GM19238 (cell line): ENCODE results near the gene RNASE7.
A peak's percentile ranks its signal among the peaks of the same experiment; 100 is the strongest.
"Not testable (repeated sequence)": the region's sequence is repeated elsewhere in the genome, so short reads cannot be mapped to it uniquely, and the experiment has no call there.

Experiments used
- DNase-seq: peaks from one replicate; pipeline ENCODE4 v3.0.0; 2011; ENCODE audit warnings: low spot score; ENCODE audit not compliant: insufficient read length

RNASE7 gene

GRCh38 chr14:21023817-21024584 is 18.2 kb upstream of the RNASE7 start:
- no peak for DNase-seq

GRCh38 chr14:21024585-21025370 is 17.4 kb upstream of the RNASE7 start, which contains the start of gene NDRG2:
Gene NDRG2 (minus strand): TSS chr14:21025061. CDS start chr14:21023315, 1,746 bp downstream.
- peak; percentile 37 for DNase-seq

- DNase-seq, result no peak
These were observed 16.5 kb upstream of the RNASE7 start for GRCh38 chr14:21025371-21026273.

- DNase-seq, result no peak
These were observed 15.7 kb upstream of the RNASE7 start for GRCh38 chr14:21026274-21026987.

GRCh38 chr14:21026988-21027315 is 15.2 kb upstream of the RNASE7 start:
- no peak for DNase-seq

GRCh38 chr14:21029917-21030316 is 12.2 kb upstream of the RNASE7 start, which contains the start of gene TPPP2:
Gene TPPP2 (plus strand): TSS chr14:21030217. CDS start chr14:21030582, 365 bp downstream.
- DNase-seq, result no peak

GRCh38 chr14:21030531-21030930 is 11.6 kb upstream of the RNASE7 start:
- DNase-seq, result no peak

GRCh38 chr14:21032326-21033132 is 9.6 kb upstream of the RNASE7 start:
- DNase-seq, result no peak

GRCh38 chr14:21033133-21033698 is 8.9 kb upstream of the RNASE7 start:
- DNase-seq, result no peak

- DNase-seq, result no peak
These were observed 7.5 kb upstream of the RNASE7 start, which contains the start of gene RNASE13 for GRCh38 chr14:21034707-21035106. Gene RNASE13 (minus strand): TSS chr14:21034807. CDS start chr14:21034288, 519 bp downstream.

GRCh38 chr14:21036751-21037150 is 5.4 kb upstream of the RNASE7 start:
- no peak for DNase-seq

GRCh38 chr14:21037156-21037555 is 5.0 kb upstream of the RNASE7 start:
- no peak for DNase-seq

- DNase-seq, result no peak
These were observed 3.4 kb upstream of the RNASE7 start for GRCh38 chr14:21038441-21039422.

GRCh38 chr14:21039585-21040369 is 2.4 kb upstream of the RNASE7 start:
- DNase-seq, result peak; percentile 23

- no peak for DNase-seq
These were observed 1.7 kb upstream of the RNASE7 start for GRCh38 chr14:21040370-21040925.

- DNase-seq, result not testable (repeated sequence)
These were observed 1.2 kb upstream of the RNASE7 start for GRCh38 chr14:21040941-21041340.

GRCh38 chr14:21042918-21043317 is 756 bp downstream of the RNASE7 start:
- no peak for DNase-seq
